ENCODE data around the gene SNRPA1. TPM values are rescaled to one million over a fixed set of nuclear protein-coding genes. Genes with fewer than 3 reads are reported as not detected.

SNRPA1 gene
- total and polyA plus RNA-seq, 2 donors (not counting 3 experiments of a cell fraction or from before 2014, with no cell fraction given): 68.5 to 82.7 TPM

DNA sequence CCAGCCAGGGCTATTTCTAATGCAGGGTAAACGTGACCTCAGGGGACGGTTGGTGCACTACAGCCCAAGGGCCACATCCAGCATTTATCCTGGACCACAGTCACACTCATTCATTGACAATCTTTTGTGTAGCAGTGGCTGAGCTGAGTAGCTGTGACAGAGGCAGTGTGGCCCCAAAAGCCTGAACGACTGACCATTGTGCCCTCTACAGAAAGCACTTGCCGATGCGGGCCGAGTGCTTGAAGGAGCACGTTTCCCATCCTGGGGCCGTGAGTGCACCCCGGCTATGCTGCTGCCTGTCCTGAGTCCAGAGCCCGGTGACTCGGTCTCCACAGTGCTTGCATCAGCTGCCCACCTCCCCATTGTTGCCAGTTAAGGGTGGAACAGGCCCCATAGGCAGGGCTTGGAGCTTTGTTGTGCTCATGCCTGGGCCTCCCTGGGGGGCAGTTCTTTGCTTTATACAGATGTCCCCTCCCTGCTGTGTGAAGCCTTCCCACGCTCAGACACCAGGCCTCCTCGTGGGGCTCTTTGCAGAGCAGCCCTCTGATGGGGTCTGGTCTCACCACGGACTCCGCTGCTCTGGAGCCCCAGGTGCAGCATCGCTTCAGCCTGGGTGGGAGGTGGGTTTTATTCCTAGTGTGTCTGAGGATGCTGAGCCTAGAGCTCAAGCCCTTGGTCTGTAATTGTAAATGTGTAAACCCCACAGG, 13.0 kb upstream of the SNRPA1 start:
- H4K20me1 ChIP-seq (replicated peaks; ENCODE audit: control insufficient read depth, extremely low read depth, insufficient read depth, low read length): no peaks in the 10 kb centered on the region
- no TSS peak for BruUV-seq (replicated peaks)
- no peak overlapping the region for H3K27ac ChIP-seq (ENCODE audit: insufficient read depth, low read depth, low read length)
- intact Hi-C loops (cut with micrococcal nuclease): no loop called here
- H3K27me3 ChIP-seq (ENCODE audit: control insufficient read depth in 2 of 2, insufficient read depth in 2 of 2, low read length in 2 of 2): no peaks in the 10 kb centered on the region
- H3K4me2 ChIP-seq (ENCODE audit: insufficient read depth, low read length): no peak overlapping the region
- TF ChIP-seq, protein P1, sequence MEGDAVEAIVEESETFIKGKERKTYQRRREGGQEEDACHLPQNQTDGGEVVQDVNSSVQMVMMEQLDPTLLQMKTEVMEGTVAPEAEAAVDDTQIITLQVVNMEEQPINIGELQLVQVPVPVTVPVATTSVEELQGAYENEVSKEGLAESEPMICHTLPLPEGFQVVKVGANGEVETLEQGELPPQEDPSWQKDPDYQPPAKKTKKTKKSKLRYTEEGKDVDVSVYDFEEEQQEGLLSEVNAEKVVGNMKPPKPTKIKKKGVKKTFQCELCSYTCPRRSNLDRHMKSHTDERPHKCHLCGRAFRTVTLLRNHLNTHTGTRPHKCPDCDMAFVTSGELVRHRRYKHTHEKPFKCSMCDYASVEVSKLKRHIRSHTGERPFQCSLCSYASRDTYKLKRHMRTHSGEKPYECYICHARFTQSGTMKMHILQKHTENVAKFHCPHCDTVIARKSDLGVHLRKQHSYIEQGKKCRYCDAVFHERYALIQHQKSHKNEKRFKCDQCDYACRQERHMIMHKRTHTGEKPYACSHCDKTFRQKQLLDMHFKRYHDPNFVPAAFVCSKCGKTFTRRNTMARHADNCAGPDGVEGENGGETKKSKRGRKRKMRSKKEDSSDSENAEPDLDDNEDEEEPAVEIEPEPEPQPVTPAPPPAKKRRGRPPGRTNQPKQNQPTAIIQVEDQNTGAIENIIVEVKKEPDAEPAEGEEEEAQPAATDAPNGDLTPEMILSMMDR (IDR thresholded peaks at IDR 0.05; ENCODE audit: extremely low read depth in 1 of 2, insufficient read depth in 1 of 2, low read depth in 1 of 2, low read length in 2 of 2): no peak
- TF ChIP-seq EZH2 (IDR thresholded peaks at IDR 0.05; ENCODE audit: borderline replicate concordance, low read depth, low read length, severe bottlenecking) (no peak), POLR2A (IDR thresholded peaks at IDR 0.05; ENCODE audit: low read depth, low read length) (no peak), POLR2AphosphoS5 (IDR thresholded peaks at IDR 0.05; ENCODE audit: insufficient read depth, low read depth, low read length) (no peak), MYC (IDR thresholded peaks at IDR 0.05; ENCODE audit: low read depth, low read length) (no peak), FOS (IDR thresholded peaks at IDR 0.05; ENCODE audit: borderline replicate concordance, insufficient read depth, low read length) (no peak), JUN (IDR thresholded peaks at IDR 0.05; ENCODE audit: borderline replicate concordance, insufficient read depth, insufficient read length, low read depth) (no peak), GATA2 (IDR thresholded peaks at IDR 0.05; ENCODE audit: insufficient read depth, insufficient read length, low read depth, low read length) (no peak)
- TF ChIP-seq, protein P2, sequence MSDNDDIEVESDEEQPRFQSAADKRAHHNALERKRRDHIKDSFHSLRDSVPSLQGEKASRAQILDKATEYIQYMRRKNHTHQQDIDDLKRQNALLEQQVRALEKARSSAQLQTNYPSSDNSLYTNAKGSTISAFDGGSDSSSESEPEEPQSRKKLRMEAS (IDR thresholded peaks at IDR 0.05; ENCODE audit: insufficient read depth, insufficient read length): no peak
- DNase-seq (ENCODE audit: low read depth, low spot score) (no peak), FAIRE-seq (no peak)
- CTCF ChIA-PET: interaction anchor here (1.2 kb wide), 1 partner anchor 13 kb away, joined by 3 read pairs; no protein-coding TSS in a partner anchor
- H3K9ac ChIP-seq (replicated peaks; ENCODE audit: extremely low read depth, insufficient read depth, low read length): no peak overlapping the region
- dilution Hi-C loops (cut with MboI; ENCODE audit: extremely low pct_ligation_motif_present, low sequenced_read_pairs): no loop called here
- no peak overlapping the region for H2AFZ ChIP-seq (ENCODE audit: low read depth, low read length)
- POLR2A ChIA-PET: no interaction called here
- H3K36me3 ChIP-seq (ENCODE audit: control insufficient read depth in 2 of 2, extremely low read depth in 1 of 2, insufficient read depth in 2 of 2, low read length in 2 of 2): no peaks in the 10 kb centered on the region
- no peaks in the 10 kb centered on the region for H3K9me1 ChIP-seq (replicated peaks; ENCODE audit: control insufficient read depth, extremely low read depth, insufficient read depth, low read length)
- H3K9me3 ChIP-seq (replicated peaks; ENCODE audit: control insufficient read depth, insufficient read depth, low read length): no peaks in the 10 kb centered on the region
- H3K4me3 ChIP-seq (replicated peaks in 1 of 3; ENCODE audit: insufficient read depth in 1 of 3, low read depth in 1 of 3, low read length in 3 of 3): no peak overlapping the region
- no peaks in the 10 kb centered on the region for H3K79me2 ChIP-seq (ENCODE audit: control insufficient read depth, insufficient read depth, low read length)
- no peaks in the 10 kb centered on the region for H3K4me1 ChIP-seq (ENCODE audit: control insufficient read depth, extremely low read depth, insufficient read depth, low read length)

Measured in endothelial cell of umbilical vein (primary cell).